Prostate gland (tissue), 2 donors: ENCODE data around the gene GPR25.

Experiments
- CTCF ChIP-seq, 4 experiments: fragments of 200-600 bp in 2 of 4; fragments of 450-650 bp in 2 of 4; sonication (generic) in 2 of 4; IDR thresholded peaks; 1 replicate in 3 of 4; 2 replicates in 1 of 4; pipeline ENCODE4 v1.5.1; 2016 to 2019; ENCODE audit warnings: antibody characterized with exemption in 4 of 4, mild to moderate bottlenecking in 2 of 4, moderate library complexity in 2 of 4
- POLR2A ChIP-seq: fragments of 450-650 bp; IDR thresholded peaks from one replicate; pipeline ENCODE4 v1.6.1; 2016; ENCODE audit warnings: antibody characterized with exemption, mild to moderate bottlenecking
- POLR2AphosphoS5 ChIP-seq: sonication (generic); formaldehyde crosslinking; IDR thresholded peaks from one replicate; pipeline ENCODE4 v1.6.1; 2017; ENCODE audit warnings: antibody characterized with exemption

DNA sequence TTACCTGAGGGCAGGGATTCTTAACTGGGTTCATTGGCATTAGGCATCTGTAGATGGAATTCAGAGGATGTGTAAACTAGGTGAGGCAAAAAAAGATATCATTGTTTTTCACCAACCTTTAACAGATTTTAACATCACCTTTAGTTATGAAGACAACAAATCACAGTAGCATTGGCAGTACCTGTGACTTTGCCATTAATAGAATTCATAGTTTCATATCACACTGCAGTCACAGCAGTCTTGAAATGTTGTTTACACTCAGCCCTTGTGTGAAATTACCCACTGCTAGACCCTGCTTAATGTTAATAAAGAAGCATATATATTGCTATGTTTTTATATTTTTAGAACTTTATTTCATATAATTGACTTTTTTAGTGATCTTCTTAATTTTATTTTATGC is 20.2 kb downstream of the GPR25 start:
- TF ChIP-seq POLR2A, result no peak
- TF ChIP-seq CTCF (IDR thresholded peaks at IDR 0.05), result no peak
- TF ChIP-seq POLR2AphosphoS5, result no peak
